GM21576 (cell line): Measurements from ENCODE around the gene PLB1.

Experiments
- ATAC-seq: cut with Tn5 transposase; IDR thresholded peaks from one replicate; pipeline ENCODE4 v1.9.1; 2021; ENCODE audit warnings: mild to moderate bottlenecking, moderate library complexity; ENCODE audit not compliant: unreplicated experiment

PLB1 gene

DNA sequence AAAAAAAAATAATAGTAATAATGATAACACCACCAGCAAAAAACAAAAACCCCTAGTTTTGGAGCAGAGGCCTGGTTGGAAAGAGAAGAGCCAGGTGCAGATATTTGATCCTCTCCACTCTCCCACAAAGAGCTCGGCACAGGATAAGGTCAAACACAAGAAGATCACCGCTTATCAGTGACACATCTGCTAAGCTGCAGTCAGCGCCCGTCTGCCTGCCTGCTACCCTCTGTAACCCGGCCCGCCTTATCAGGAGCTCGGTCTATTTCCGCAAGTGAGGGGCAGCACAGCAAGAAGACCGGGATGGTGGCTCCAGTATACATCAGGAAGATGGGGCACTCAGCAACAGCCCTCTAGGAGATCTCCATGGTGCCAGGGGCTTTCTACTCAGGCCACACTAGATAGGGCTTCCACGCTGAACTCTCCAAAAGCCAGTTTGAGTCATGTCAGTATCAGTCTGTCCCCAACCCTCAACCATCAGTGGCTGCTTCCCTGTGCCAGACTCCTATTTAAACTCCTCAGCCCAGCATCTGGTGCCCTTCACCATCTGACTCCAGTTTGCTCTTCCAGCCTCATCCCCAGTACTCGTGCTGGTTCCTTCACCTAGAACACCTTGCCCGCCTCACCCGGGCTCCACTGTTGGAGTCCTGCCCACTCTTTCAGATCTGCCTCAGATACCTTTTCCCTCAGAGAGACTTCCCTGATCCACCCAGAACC, 188.4 kb downstream of the PLB1 start:
- no peak for ATAC-seq

DNA sequence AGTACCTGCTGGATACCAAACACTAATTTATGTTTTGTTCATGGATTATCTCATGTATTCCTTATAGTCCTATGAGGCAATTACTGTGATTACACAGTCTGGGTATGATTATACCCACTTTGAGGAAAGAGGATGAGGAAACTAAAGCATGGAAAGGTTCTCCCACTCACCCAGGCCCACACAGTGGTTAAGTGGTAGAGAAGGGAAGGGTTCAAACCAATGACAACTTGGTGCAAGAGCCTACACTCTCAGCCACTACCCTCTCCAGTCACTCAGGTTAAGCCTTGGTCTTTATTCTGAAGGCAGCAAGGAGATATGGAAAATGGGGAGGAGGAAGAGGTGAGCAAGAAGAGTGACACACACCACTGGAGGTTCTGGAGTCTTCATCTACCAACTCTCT, 191.3 kb downstream of the PLB1 start:
- ATAC-seq, result no peak

DNA sequence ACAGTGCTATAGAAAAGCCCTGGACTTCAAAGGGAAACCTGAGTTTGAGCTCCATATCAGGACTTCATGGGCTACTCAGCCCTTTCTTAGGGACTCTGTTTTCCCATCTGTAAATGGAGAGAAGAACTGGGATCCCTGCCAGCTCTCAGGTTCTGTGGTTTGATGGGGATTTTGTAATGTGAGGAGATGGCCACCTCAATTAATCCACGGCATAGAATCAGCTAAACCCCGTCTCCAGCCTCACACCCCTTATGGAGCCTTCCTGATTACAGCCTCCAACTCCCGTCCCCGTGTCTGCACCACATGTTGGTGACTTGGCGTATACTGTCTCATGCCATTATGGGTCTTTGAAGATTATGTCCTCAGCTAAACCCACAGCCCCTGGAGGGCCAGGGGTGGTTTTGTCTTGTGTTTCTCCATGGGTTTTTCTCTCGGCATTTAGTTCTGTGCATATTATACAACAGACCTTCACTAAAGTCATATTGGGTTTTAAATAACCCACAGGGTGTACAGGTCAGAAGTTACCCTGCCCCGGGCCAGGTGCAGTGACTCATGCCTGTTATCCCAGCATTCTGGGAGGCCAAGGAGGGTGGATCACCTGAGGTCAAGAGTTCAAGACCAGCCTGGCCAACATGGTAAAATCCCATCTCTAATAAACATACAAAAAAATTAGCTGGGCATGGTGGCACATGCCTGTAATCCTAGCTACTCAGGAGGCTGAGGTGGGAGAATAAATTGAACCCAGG, 192.0 kb downstream of the PLB1 start:
- ATAC-seq, result no peak

DNA sequence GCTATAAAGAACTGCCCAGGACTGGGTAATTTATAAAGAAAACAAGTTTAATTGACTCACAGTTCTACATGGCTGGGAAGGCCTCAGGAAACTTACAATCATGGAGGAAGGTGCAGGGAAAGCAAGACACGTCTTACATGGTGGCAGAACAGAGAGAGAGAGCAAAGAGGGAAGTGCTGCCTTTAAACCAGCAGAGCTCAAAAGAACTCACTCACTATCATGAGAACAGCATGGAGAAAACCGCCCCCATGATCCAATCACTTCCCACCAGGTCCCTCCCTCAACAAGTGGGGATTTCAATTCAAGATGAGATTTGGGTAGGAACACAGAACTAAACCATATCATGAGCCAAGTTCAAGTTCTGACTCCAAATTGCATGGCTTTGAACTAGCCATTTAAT, 193.0 kb downstream of the PLB1 start:
- ATAC-seq, result no peak

DNA sequence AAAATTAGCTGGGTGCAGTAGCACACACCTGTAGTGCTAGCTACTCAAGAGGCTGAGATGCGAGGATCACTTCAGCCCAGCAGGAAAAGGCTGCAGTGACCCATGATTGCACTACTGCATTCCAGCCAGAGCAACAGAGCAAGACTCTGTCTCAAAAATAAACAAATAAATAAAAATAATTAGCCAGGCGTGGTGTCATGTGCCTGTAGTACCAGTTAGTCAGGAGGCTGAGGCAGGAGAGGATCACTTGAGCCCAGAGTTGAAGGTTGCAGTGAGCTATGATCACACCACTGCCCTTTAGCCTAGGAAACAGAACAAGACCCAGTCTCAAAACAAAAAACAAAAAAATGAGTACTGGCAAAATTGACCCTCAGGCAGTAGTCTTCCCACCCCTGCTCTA, 193.9 kb downstream of the PLB1 start:
- ATAC-seq, result no peak

DNA sequence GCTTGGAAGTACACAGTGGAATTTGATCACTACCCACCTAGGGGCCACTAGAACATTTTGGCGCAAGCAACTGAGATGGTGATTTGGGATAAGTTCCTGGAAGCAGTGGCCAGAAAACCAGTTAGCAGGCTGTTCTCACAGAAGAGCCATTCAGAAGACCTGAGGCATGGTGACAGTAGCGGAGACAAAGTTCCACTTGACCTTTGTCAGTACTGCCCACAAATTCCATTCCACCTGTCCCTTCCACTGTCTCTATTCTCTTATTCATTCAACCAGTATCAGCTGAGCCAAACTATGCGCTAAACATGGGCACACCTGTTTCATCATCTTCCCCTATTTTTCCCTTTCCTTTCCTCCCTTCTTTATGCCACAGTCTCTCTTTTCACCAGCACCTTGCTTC, 196.6 kb downstream of the PLB1 start:
- no peak for ATAC-seq

DNA sequence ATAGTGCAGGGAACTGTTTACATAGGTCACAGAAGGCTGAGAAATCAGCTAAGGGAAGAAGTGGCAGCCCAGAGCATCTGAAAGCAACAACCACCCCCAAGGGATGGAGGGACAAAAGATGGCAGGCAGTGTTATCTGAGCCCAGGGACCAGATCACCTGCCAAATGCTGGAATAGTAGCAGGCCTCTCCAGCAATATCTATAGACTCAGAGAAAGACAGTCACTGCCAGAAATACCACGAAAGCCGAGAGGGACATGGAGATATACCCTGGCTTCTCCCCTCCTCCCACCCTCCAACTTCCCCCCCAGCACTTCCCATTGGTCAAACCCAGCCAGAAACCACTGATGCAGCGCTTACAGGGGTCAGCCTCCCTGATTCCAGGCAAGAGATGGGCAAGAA, 197.4 kb downstream of the PLB1 start:
- no peak for ATAC-seq
